Stimulated activated CD8-positive, alpha-beta memory T cell treated with anti-CD3 and anti-CD28 coated beads, Interleukin-15, amount 100 ng/mL, for 4 hours (primary cell): ENCODE data around the gene KLK10.

Experiments
- DNase-seq, 2 donors: peaks; one replicate each; pipeline ENCODE4 v3.0.0-alpha.2; 2020; ENCODE audit warnings: low read depth in 2 of 2

The KLK10 gene

GRCh38 chr19:50967929-50968715 lies 51.4 kb downstream of the KLK10 start:
- DNase-seq: no peak

GRCh38 chr19:50964266-50964665 lies 55.2 kb downstream of the KLK10 start:
- DNase-seq: no peak

- no peak for DNase-seq
Measured at GRCh38 chr19:50963381-50963780, 56.1 kb downstream of the KLK10 start.
